Panc1 (cell line): Measurements from ENCODE around the gene CSNK2A1.

Experiments used
- POLR2AphosphoS5 ChIP-seq: IDR thresholded peaks from 2 replicates; pipeline ENCODE4 v1.6.1; 2012; ENCODE audit warnings: mild to moderate bottlenecking, low read depth, low read length, moderate library complexity
- SIN3A ChIP-seq: IDR thresholded peaks from 2 replicates; pipeline ENCODE4 v1.6.1; 2012; ENCODE audit warnings: low read depth, mild to moderate bottlenecking, low read length, moderate library complexity, borderline replicate concordance; ENCODE audit not compliant: insufficient read depth
- TF ChIP-seq, protein P1 (sequence below): fragments of 450-650 bp; IDR thresholded peaks from 2 replicates; pipeline ENCODE4 v1.5.1; 2017; ENCODE audit warnings: mild to moderate bottlenecking

GRCh38 chr20:458776-459175, 84.8 kb downstream of the CSNK2A1 start:
- TF ChIP-seq POLR2AphosphoS5, result no peak
- TF ChIP-seq, protein P1, sequence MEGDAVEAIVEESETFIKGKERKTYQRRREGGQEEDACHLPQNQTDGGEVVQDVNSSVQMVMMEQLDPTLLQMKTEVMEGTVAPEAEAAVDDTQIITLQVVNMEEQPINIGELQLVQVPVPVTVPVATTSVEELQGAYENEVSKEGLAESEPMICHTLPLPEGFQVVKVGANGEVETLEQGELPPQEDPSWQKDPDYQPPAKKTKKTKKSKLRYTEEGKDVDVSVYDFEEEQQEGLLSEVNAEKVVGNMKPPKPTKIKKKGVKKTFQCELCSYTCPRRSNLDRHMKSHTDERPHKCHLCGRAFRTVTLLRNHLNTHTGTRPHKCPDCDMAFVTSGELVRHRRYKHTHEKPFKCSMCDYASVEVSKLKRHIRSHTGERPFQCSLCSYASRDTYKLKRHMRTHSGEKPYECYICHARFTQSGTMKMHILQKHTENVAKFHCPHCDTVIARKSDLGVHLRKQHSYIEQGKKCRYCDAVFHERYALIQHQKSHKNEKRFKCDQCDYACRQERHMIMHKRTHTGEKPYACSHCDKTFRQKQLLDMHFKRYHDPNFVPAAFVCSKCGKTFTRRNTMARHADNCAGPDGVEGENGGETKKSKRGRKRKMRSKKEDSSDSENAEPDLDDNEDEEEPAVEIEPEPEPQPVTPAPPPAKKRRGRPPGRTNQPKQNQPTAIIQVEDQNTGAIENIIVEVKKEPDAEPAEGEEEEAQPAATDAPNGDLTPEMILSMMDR, result no peak
- no peak for TF ChIP-seq SIN3A
